ENCODE data around the gene PRM1. TPM values are rescaled to one million over a fixed set of nuclear protein-coding genes. Genes with fewer than 3 reads are reported as not detected.
A peak's percentile ranks its signal among the peaks of the same experiment; 100 is the strongest.

Gene PRM1
- total and polyA plus RNA-seq, 2 experiments from 2014 or later = not detected

GRCh38 chr16:11296706-11297491 is 15.8 kb upstream of the PRM1 start:
- H2AFZ ChIP-seq = no peak overlapping the region
- TF ChIP-seq EZH2phosphoT487 (IDR thresholded peaks at IDR 0.05; ENCODE audit: insufficient read depth, low read depth) (no peak), EZH2 (IDR thresholded peaks at IDR 0.05; ENCODE audit: insufficient read depth, poor library complexity, severe bottlenecking) (no peak)
- H3F3A ChIP-seq (ENCODE audit: insufficient read depth) = 0 out of 2 replicates have a peak, but pooled peaks cover 4% of the 10 kb centered on the region
- H3K27ac ChIP-seq = no peak overlapping the region
- H3K9me3 ChIP-seq (ENCODE audit: low read depth) = no peaks in the 10 kb centered on the region
- no peak for DNase-seq
- WGBS, 2 experiments (ENCODE audit: low coverage in 1 of 2, low lambda C conversion rate in 2 of 2, missing lambda C conversion rate in 2 of 2) = 56 to 61% methylated on average over 10 of the region's 10 CpGs
- peak overlapping the region; percentile 50 for H3K4me2 ChIP-seq (ENCODE audit: unreplicated experiment)
- in situ Hi-C loops (cut with MboI) = no loop called here
- H3K79me2 ChIP-seq (ENCODE audit: insufficient read depth) = no peaks in the 10 kb centered on the region
- no peaks in the 10 kb centered on the region for H3K9me2 ChIP-seq (ENCODE audit: insufficient read depth)
- peak overlapping the region; percentile 36; the same call in 1 of the 2 replicates for H3K4me3 ChIP-seq
- peaks cover 9% of the 10 kb centered on the region; the same call in 1 of the 2 replicates for H3K4me1 ChIP-seq (ENCODE audit: insufficient read depth)
- 0 out of 2 replicates have a peak overlapping the region, but pooled peaks have one; percentile 5 for H3K9ac ChIP-seq
- H4K20me1 ChIP-seq (ENCODE audit: insufficient read depth) = no peaks in the 10 kb centered on the region
- H3K36me3 ChIP-seq (ENCODE audit: low read depth) = no peaks in the 10 kb centered on the region
- H3K27me3 ChIP-seq (replicated peaks; ENCODE audit: insufficient read depth) = no peaks in the 10 kb centered on the region

- WGBS, 2 experiments (ENCODE audit: low coverage in 1 of 2, low lambda C conversion rate in 2 of 2, missing lambda C conversion rate in 2 of 2) = 91 to 92% methylated on average over 3 of the region's 3 CpGs
- H3K27ac ChIP-seq = no peak overlapping the region
- in situ Hi-C loops (cut with MboI) = no loop called here
These were observed 15.2 kb upstream of the PRM1 start for GRCh38 chr16:11296351-11296705.

GRCh38 chr16:11295672-11296071 is 14.5 kb upstream of the PRM1 start:
- H3K4me2 ChIP-seq (ENCODE audit: unreplicated experiment) = no peak overlapping the region
- no peak overlapping the region for H2AFZ ChIP-seq
- 94 to 98% methylated on average over 4 of the region's 4 CpGs for WGBS, 2 experiments (ENCODE audit: low coverage in 1 of 2, low lambda C conversion rate in 2 of 2, missing lambda C conversion rate in 2 of 2)
- in situ Hi-C loops (cut with MboI) = no loop called here
- H3K9me3 ChIP-seq (ENCODE audit: low read depth) = no peaks in the 10 kb centered on the region
- TF ChIP-seq EZH2 (IDR thresholded peaks at IDR 0.05; ENCODE audit: insufficient read depth, poor library complexity, severe bottlenecking) (no peak), EZH2phosphoT487 (IDR thresholded peaks at IDR 0.05; ENCODE audit: insufficient read depth, low read depth) (no peak)
- DNase-seq = no peak
- H3K4me1 ChIP-seq (ENCODE audit: insufficient read depth) = peaks cover 9% of the 10 kb centered on the region; the same call in 1 of the 2 replicates
- H3K36me3 ChIP-seq (ENCODE audit: low read depth) = no peaks in the 10 kb centered on the region
- H3K27me3 ChIP-seq (replicated peaks; ENCODE audit: insufficient read depth) = no peaks in the 10 kb centered on the region; the same call in 1 of the 2 replicates
- no peak overlapping the region for H3K9ac ChIP-seq
- no peaks in the 10 kb centered on the region for H4K20me1 ChIP-seq (ENCODE audit: insufficient read depth)
- H3K27ac ChIP-seq = no peak overlapping the region
- H3K9me2 ChIP-seq (ENCODE audit: insufficient read depth) = no peaks in the 10 kb centered on the region
- no peak overlapping the region for H3K4me3 ChIP-seq
- 0 out of 2 replicates have a peak, but pooled peaks cover 4% of the 10 kb centered on the region for H3F3A ChIP-seq (ENCODE audit: insufficient read depth)
- H3K79me2 ChIP-seq (ENCODE audit: insufficient read depth) = no peaks in the 10 kb centered on the region

More at GRCh38 chr16:11296351-11296705, 15.2 kb upstream of the PRM1 start:
- H3K9ac ChIP-seq = no peak overlapping the region
- H2AFZ ChIP-seq = no peak overlapping the region
- no peaks in the 10 kb centered on the region for H3K9me3 ChIP-seq (ENCODE audit: low read depth)
- H3K27me3 ChIP-seq (replicated peaks; ENCODE audit: insufficient read depth) = no peaks in the 10 kb centered on the region; the same call in 1 of the 2 replicates
- TF ChIP-seq EZH2phosphoT487 (IDR thresholded peaks at IDR 0.05; ENCODE audit: insufficient read depth, low read depth) (no peak), EZH2 (IDR thresholded peaks at IDR 0.05; ENCODE audit: insufficient read depth, poor library complexity, severe bottlenecking) (no peak)
- no peaks in the 10 kb centered on the region for H3K9me2 ChIP-seq (ENCODE audit: insufficient read depth)
- no peak for DNase-seq
- no peak overlapping the region for H3K4me2 ChIP-seq (ENCODE audit: unreplicated experiment)
- no peak overlapping the region for H3K4me3 ChIP-seq
- H3F3A ChIP-seq (ENCODE audit: insufficient read depth) = 0 out of 2 replicates have a peak, but pooled peaks cover 4% of the 10 kb centered on the region
- peaks cover 9% of the 10 kb centered on the region; the same call in 1 of the 2 replicates for H3K4me1 ChIP-seq (ENCODE audit: insufficient read depth)
- no peaks in the 10 kb centered on the region for H4K20me1 ChIP-seq (ENCODE audit: insufficient read depth)
- no peaks in the 10 kb centered on the region for H3K79me2 ChIP-seq (ENCODE audit: insufficient read depth)
- no peaks in the 10 kb centered on the region for H3K36me3 ChIP-seq (ENCODE audit: low read depth)

GRCh38 chr16:11292076-11292748 is 11.1 kb upstream of the PRM1 start:
- no peaks in the 10 kb centered on the region for H3K36me3 ChIP-seq (ENCODE audit: low read depth)
- H3F3A ChIP-seq (ENCODE audit: insufficient read depth) = no peaks in the 10 kb centered on the region
- 67 to 72% methylated on average over 7 of the region's 7 CpGs for WGBS, 2 experiments (ENCODE audit: low coverage in 1 of 2, low lambda C conversion rate in 2 of 2, missing lambda C conversion rate in 2 of 2)
- no peak for TF ChIP-seq EZH2 (IDR thresholded peaks at IDR 0.05; ENCODE audit: insufficient read depth, poor library complexity, severe bottlenecking)
- TF ChIP-seq EZH2phosphoT487 (IDR thresholded peaks at IDR 0.05; ENCODE audit: insufficient read depth, low read depth) = no peak
- H2AFZ ChIP-seq = no peak overlapping the region
- H3K27me3 ChIP-seq (replicated peaks; ENCODE audit: insufficient read depth) = no peaks in the 10 kb centered on the region; the same call in 1 of the 2 replicates
- H3K4me2 ChIP-seq (ENCODE audit: unreplicated experiment) = no peak overlapping the region
- no peaks in the 10 kb centered on the region for H3K9me2 ChIP-seq (ENCODE audit: insufficient read depth)
- H3K27ac ChIP-seq = no peak overlapping the region
- H4K20me1 ChIP-seq (ENCODE audit: insufficient read depth) = no peaks in the 10 kb centered on the region
- no peak for DNase-seq
- no peaks in the 10 kb centered on the region for H3K9me3 ChIP-seq (ENCODE audit: low read depth)
- in situ Hi-C loops (cut with MboI) = no loop called here
- peaks cover 6% of the 10 kb centered on the region; the same call in 1 of the 2 replicates for H3K4me1 ChIP-seq (ENCODE audit: insufficient read depth)
- no peaks in the 10 kb centered on the region for H3K79me2 ChIP-seq (ENCODE audit: insufficient read depth)
- no peak overlapping the region for H3K4me3 ChIP-seq
- no peak overlapping the region for H3K9ac ChIP-seq
